Kidney (tissue), 14 donors: ENCODE data around the gene MITF. TPM values are rescaled to one million over a fixed set of nuclear protein-coding genes. Genes with fewer than 3 reads are reported as not detected.

Experiments used
- DNase-seq, 5 donors: peaks; one replicate each; pipeline ENCODE4 v3.0.0-alpha.2; 2013 to 2020
- FAIRE-seq: peaks from 2 replicates; lab custom pipeline; 2012; peaks lifted over from hg19 to GRCh38; lab: Jason Lieb, UNC
- H3K27ac ChIP-seq, 2 donors: one replicate each; pipeline ENCODE4 v1.7.0; 2013; ENCODE audit warnings: low read depth in 2 of 2, low read length in 2 of 2, inconsistent platforms in 1 of 2
- H3K27me3 ChIP-seq: one replicate; pipeline ENCODE4 v1.7.1; 2013; ENCODE audit warnings: low read length, inconsistent platforms; ENCODE audit not compliant: control insufficient read depth, insufficient read depth
- H3K36me3 ChIP-seq, 3 donors: one replicate each; pipeline versions ENCODE4 v1.7.0 to v1.7.1; 2013; ENCODE audit warnings: low read length in 3 of 3, control low read depth in 1 of 3, inconsistent platforms in 1 of 3; ENCODE audit not compliant: insufficient read depth in 3 of 3, control insufficient read depth in 2 of 3
- H3K4me1 ChIP-seq, 3 donors: one replicate each; pipeline versions ENCODE4 v1.7.0 to v1.7.1; 2013; ENCODE audit warnings: low read length in 3 of 3, inconsistent platforms in 1 of 3, low read depth in 1 of 3; ENCODE audit not compliant: control insufficient read depth in 2 of 3, insufficient read depth in 2 of 3
- H3K4me3 ChIP-seq, 3 donors: one replicate each; pipeline versions ENCODE4 v1.7.0 to v1.8.1; 2013; ENCODE audit warnings: low read length in 3 of 3, control low read depth in 1 of 3, inconsistent platforms in 1 of 3
- H3K9ac ChIP-seq, 3 donors: one replicate each; pipeline versions ENCODE4 v1.7.0 to v1.7.1; 2013; ENCODE audit warnings: low read length in 3 of 3, control low read depth in 1 of 3, inconsistent platforms in 1 of 3
- H3K9me3 ChIP-seq, 3 donors: one replicate each; pipeline versions ENCODE4 v1.7.0 to v1.7.1; 2013; ENCODE audit warnings: low read length in 3 of 3, control low read depth in 1 of 3, inconsistent platforms in 1 of 3; ENCODE audit not compliant: control insufficient read depth in 2 of 3, insufficient read depth in 1 of 3
- intact Hi-C: fragments of 100-400 bp; cut with DNase I; formaldehyde crosslinking; loops from one replicate; pipeline ENCODE4 v1.11.1; 2022
- polyA plus RNA-seq: library from polyadenylated mRNA; stranded (reverse); fragments of 350-450 nt; fragmentation: Illumina TruSeq; extraction: RNeasy Lipid Tissue Mini Kit (QIAGEN cat#74804); gene quantifications from one replicate; pipeline ENCODE4 v1.2.3, GENCODE V29; 2014; ENCODE audit warnings: low read depth, low replicate concordance; ENCODE audit not compliant: insufficient read depth
- total RNA-seq: library from RNA; stranded (reverse); fragmentation: NEBNext Ultra II Directional; extraction: Animal tissue kit (Norgen Biotek cat#: 25700); gene quantifications from one replicate; pipeline ENCODE4 v1.2.1, GENCODE V29; 2021
- TF ChIP-seq, protein P1 (sequence below): IDR thresholded peaks from 3 replicates; pipeline ENCODE4 v1.5.1; 2012; ENCODE audit warnings: mild to moderate bottlenecking, moderate library complexity, borderline replicate concordance; ENCODE audit not compliant: insufficient read depth; ENCODE audit errors: extremely low read depth
- donor health status: control.
- donor health status: control.
- donor health status: control.
- donor health status: control.
- donor health status: control.
- donor health status: DM: yes; HTN: yes; CAD: no.
- donor health status: Normal renal cell carcinoma (clear cell type).

MITF gene
- total and polyA plus RNA-seq, 2 donors from 2014 or later, result 14.1 to 52.6 TPM

DNA sequence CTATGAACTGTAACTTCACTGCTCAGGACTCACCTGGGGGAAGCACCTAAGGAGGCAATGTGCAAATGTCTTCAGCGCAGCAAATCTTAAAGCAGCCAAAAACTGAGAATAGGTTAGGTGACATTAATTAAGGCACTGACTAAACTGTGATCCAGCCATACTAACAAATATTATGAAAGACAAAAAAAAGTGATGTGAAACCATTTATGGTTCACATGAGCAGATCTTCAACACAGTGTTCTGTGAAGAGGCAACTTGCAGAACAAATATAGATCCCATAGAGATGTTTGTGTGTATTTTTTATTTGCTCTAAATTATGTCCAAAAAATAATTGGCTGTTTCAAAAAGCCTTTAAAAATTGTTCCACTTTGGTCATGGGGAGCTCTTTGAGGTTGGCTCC, 24.1 kb upstream of the MITF start:
- intact Hi-C loops, result no loop called here
- H3K27ac ChIP-seq, result no peak overlapping the region
- H3K27me3 ChIP-seq, result no peaks in the 10 kb centered on the region
- no peak for DNase-seq
- no peaks in the 10 kb centered on the region for H3K36me3 ChIP-seq
- H3K4me3 ChIP-seq, result no peak overlapping the region
- H3K9ac ChIP-seq, result no peak overlapping the region
- FAIRE-seq, result no peak
- TF ChIP-seq, protein P1, sequence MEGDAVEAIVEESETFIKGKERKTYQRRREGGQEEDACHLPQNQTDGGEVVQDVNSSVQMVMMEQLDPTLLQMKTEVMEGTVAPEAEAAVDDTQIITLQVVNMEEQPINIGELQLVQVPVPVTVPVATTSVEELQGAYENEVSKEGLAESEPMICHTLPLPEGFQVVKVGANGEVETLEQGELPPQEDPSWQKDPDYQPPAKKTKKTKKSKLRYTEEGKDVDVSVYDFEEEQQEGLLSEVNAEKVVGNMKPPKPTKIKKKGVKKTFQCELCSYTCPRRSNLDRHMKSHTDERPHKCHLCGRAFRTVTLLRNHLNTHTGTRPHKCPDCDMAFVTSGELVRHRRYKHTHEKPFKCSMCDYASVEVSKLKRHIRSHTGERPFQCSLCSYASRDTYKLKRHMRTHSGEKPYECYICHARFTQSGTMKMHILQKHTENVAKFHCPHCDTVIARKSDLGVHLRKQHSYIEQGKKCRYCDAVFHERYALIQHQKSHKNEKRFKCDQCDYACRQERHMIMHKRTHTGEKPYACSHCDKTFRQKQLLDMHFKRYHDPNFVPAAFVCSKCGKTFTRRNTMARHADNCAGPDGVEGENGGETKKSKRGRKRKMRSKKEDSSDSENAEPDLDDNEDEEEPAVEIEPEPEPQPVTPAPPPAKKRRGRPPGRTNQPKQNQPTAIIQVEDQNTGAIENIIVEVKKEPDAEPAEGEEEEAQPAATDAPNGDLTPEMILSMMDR, result no peak
- no peaks in the 10 kb centered on the region for H3K4me1 ChIP-seq
- no peaks in the 10 kb centered on the region for H3K9me3 ChIP-seq

GRCh38 chr3:69716119-69716518, 23.1 kb upstream of the MITF start:
- DNase-seq, result no peak
- no peaks in the 10 kb centered on the region for H3K4me1 ChIP-seq
- H3K9ac ChIP-seq, result no peak overlapping the region
- TF ChIP-seq, protein P1, result no peak
- intact Hi-C loops, result no loop called here
- H3K4me3 ChIP-seq, result no peak overlapping the region
- FAIRE-seq, result no peak
- no peaks in the 10 kb centered on the region for H3K36me3 ChIP-seq
- H3K27me3 ChIP-seq, result no peaks in the 10 kb centered on the region
- no peaks in the 10 kb centered on the region for H3K9me3 ChIP-seq
- H3K27ac ChIP-seq, result no peak overlapping the region

DNA sequence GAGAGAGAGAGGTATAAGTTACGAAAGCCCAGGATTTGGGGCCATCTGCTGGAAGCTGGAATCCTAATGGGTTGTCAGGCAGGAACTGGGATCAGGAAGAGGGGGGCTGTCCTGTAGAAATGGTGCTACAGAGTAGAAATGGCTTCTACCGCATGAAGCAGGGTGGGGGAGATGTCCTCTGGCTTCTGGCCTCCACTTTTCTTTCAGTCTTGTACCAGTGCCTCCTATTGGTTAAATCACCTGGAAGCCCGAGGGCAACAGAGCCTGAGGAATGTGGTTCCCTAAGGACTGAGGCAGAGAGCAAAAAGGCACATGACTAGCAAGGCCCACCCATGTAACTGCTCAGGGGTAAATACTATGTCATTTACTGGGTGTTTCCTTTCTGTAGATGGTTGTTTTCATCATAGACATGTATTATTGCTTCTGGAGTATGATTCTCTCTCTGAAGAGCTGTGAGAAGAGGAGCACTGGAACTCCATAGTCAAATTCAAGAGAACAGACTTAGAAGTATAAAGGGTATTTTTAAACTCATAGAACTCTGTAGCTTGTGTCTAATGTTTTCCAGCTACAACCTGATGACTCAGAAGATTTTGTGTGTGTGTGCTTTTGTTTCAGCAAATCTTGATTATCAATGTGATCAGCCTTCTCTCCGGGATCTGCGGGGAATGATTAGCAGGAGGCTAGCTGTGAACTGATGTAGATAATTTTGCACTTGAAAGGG, 20.2 kb upstream of the MITF start:
- FAIRE-seq (no peak), DNase-seq (no peak)
- no peak overlapping the region for H3K9ac ChIP-seq
- H3K9me3 ChIP-seq, result no peaks in the 10 kb centered on the region
- no peak overlapping the region for H3K4me3 ChIP-seq
- H3K4me1 ChIP-seq, result no peaks in the 10 kb centered on the region
- no peak overlapping the region for H3K27ac ChIP-seq
- H3K36me3 ChIP-seq, result no peaks in the 10 kb centered on the region
- intact Hi-C loops, result no loop called here
- TF ChIP-seq, protein P1, result no peak
- no peaks in the 10 kb centered on the region for H3K27me3 ChIP-seq
